DMS 273 treated with DMSO at 0.1 percent for 48 hours (cell line): ENCODE data around the gene SUMO3.

Experiments used
- DNase-seq: peaks from one replicate; lab custom pipeline; 2025; lab: John Stamatoyannopoulos, UW

Gene SUMO3

GRCh38 chr21:44801468-44802395 is 16.1 kb downstream of the SUMO3 start, which contains the start of gene UBE2G2:
TSS of gene UBE2G2 (minus strand) at chr21:44801820. CDS start at chr21:44801748, 72 bp downstream.
- peak; percentile 32 for DNase-seq

GRCh38 chr21:44800971-44801467 is 16.8 kb downstream of the SUMO3 start:
- DNase-seq, result peak; percentile 26

GRCh38 chr21:44800103-44800502 is 17.8 kb downstream of the SUMO3 start:
- no peak for DNase-seq

GRCh38 chr21:44799646-44800045 is 18.2 kb downstream of the SUMO3 start:
- DNase-seq, result no peak

- DNase-seq, result no peak
Observed at GRCh38 chr21:44797775-44798174, 20.1 kb downstream of the SUMO3 start.

GRCh38 chr21:44795342-44795741 is 22.5 kb downstream of the SUMO3 start:
- no peak for DNase-seq

- no peak for DNase-seq
Observed at GRCh38 chr21:44793592-44794374, 24.1 kb downstream of the SUMO3 start.

GRCh38 chr21:44792702-44793591 is 24.9 kb downstream of the SUMO3 start:
- no peak for DNase-seq

- no peak for DNase-seq
Observed at GRCh38 chr21:44791993-44792392, 25.9 kb downstream of the SUMO3 start.

- DNase-seq, result no peak
Observed at GRCh38 chr21:44791246-44791645, 26.6 kb downstream of the SUMO3 start.

- no peak for DNase-seq
Observed at GRCh38 chr21:44790368-44790767, 27.5 kb downstream of the SUMO3 start.

- DNase-seq, result no peak
Observed at GRCh38 chr21:44789880-44790279, 28.0 kb downstream of the SUMO3 start.

- no peak for DNase-seq
Observed at GRCh38 chr21:44785620-44786335, 32.1 kb downstream of the SUMO3 start.

GRCh38 chr21:44784810-44785209 is 33.1 kb downstream of the SUMO3 start:
- no peak for DNase-seq

GRCh38 chr21:44783020-44783696 is 34.7 kb downstream of the SUMO3 start:
- DNase-seq, result no peak

- no peak for DNase-seq
Observed at GRCh38 chr21:44780767-44781459, 36.9 kb downstream of the SUMO3 start.

GRCh38 chr21:44780137-44780502 is 37.7 kb downstream of the SUMO3 start:
- no peak for DNase-seq

GRCh38 chr21:44779417-44780136 is 38.3 kb downstream of the SUMO3 start:
- no peak for DNase-seq

- DNase-seq, result no peak
Observed at GRCh38 chr21:44778983-44779382, 38.9 kb downstream of the SUMO3 start.
